ENCODE results near the gene SAMD10.

SAMD10 gene

DNA sequence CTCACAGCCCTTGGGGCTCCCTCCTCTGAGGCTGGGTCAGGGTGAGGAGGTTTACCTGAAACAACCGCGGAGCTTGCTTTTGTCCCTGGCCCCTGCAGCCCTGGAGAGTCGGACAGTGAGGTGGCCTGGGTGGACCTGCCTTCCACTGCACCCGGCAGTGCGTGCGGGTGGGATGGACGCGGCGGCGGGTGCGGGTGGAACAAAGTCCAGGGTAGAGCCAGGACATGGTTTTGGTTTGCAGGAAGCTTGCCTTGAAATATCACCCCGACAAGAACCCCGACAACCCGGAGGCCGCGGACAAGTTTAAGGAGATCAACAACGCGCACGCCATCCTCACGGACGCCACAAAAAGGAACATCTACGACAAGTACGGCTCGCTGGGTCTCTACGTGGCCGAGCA is 50.4 kb downstream of the SAMD10 start:
- TF ChIP-seq, protein P1, sequence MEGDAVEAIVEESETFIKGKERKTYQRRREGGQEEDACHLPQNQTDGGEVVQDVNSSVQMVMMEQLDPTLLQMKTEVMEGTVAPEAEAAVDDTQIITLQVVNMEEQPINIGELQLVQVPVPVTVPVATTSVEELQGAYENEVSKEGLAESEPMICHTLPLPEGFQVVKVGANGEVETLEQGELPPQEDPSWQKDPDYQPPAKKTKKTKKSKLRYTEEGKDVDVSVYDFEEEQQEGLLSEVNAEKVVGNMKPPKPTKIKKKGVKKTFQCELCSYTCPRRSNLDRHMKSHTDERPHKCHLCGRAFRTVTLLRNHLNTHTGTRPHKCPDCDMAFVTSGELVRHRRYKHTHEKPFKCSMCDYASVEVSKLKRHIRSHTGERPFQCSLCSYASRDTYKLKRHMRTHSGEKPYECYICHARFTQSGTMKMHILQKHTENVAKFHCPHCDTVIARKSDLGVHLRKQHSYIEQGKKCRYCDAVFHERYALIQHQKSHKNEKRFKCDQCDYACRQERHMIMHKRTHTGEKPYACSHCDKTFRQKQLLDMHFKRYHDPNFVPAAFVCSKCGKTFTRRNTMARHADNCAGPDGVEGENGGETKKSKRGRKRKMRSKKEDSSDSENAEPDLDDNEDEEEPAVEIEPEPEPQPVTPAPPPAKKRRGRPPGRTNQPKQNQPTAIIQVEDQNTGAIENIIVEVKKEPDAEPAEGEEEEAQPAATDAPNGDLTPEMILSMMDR (IDR thresholded peaks at IDR 0.05; ENCODE audit: low read depth, low read length): no peak
- H3K4me3 ChIP-seq (ENCODE audit: low read depth, low read length): no peak overlapping the region

DNA sequence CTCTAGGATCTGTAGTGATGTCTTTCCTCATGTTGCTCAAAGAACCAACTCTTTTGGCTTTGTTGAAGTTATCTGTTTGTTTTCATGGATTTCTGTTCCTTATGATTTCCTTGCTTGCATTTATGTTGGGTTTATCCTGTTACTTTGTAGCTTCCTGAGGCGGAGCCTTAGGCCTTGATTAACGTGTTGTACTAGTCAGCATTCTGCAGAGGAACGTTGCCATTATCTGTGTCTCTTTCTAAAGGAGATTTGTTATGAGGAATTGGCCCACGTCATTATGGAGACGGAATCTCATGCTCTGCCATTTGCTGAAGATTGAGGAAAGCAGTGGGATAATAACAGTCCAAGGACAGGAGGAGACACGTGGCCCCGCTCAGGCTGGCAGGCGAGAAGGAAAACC is 53.1 kb downstream of the SAMD10 start:
- TF ChIP-seq, protein P1 (IDR thresholded peaks at IDR 0.05; ENCODE audit: low read depth, low read length): no peak
- H3K4me3 ChIP-seq (ENCODE audit: low read depth, low read length): no peak overlapping the region

DNA sequence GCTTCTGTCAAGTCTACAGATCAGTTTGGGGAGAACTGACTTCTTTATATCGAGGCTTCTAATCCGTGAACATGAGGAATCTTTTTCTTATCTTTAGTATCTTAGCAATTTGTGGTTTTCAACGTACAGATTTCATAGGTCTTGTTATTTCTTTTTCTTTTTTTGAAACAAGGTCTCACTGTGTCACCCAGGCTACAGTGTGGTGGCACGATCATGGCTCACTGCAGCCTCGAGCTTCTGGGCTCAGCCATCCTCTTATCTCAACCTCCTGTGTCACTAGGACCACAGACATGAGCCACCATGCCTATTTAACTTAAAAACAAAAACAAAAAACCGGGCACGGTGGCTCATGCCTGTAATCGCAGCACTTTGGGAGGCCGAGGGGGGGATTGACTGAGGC is 55.2 kb downstream of the SAMD10 start:
- TF ChIP-seq, protein P1 (IDR thresholded peaks at IDR 0.05; ENCODE audit: low read depth, low read length): no peak
- H3K4me3 ChIP-seq (ENCODE audit: low read depth, low read length): no peak overlapping the region

All from WI38 (cell line).